Liver (tissue), 9 donors: ENCODE results near the gene KLF11. TPM values are rescaled to one million over a fixed set of nuclear protein-coding genes. Genes with fewer than 3 reads are reported as not detected.

ENCODE experiments used
- DNase-seq: peaks from one replicate; pipeline ENCODE4 v3.0.0-alpha.2; 2017; ENCODE audit warnings: low spot score
- H3K27ac ChIP-seq, 2 donors: one replicate each; pipeline ENCODE4 v1.7.0; 2013; ENCODE audit warnings: inconsistent platforms in 2 of 2, low read length in 2 of 2, control low read depth in 1 of 2, low read depth in 1 of 2, mild to moderate bottlenecking in 1 of 2
- H3K27me3 ChIP-seq, 4 donors: one replicate each; pipeline versions ENCODE4 v1.6.1 to v1.7.0; 2013; ENCODE audit warnings: low read length in 3 of 4, inconsistent platforms in 1 of 4, mild to moderate bottlenecking in 1 of 4, moderate library complexity in 1 of 4; ENCODE audit not compliant: control insufficient read depth in 4 of 4, insufficient read depth in 4 of 4
- H3K36me3 ChIP-seq, 4 donors: one replicate each; pipeline versions ENCODE4 v1.6.1 to v1.7.0; 2013; ENCODE audit warnings: low read length in 3 of 4, mild to moderate bottlenecking in 3 of 4, low read depth in 1 of 4, moderate library complexity in 1 of 4; ENCODE audit not compliant: control insufficient read depth in 4 of 4, insufficient read depth in 3 of 4
- H3K4me1 ChIP-seq, 4 donors: one replicate each; pipeline versions ENCODE4 v1.6.1 to v1.7.0; 2013; ENCODE audit warnings: low read length in 3 of 4, mild to moderate bottlenecking in 3 of 4, moderate library complexity in 1 of 4; ENCODE audit not compliant: control insufficient read depth in 4 of 4, insufficient read depth in 4 of 4
- H3K4me3 ChIP-seq, 3 donors: one replicate each; pipeline versions ENCODE4 v1.6.1 to v1.7.0; 2013; ENCODE audit warnings: low read length in 3 of 3, control low read depth in 1 of 3, low read depth in 1 of 3, mild to moderate bottlenecking in 1 of 3
- H3K9ac ChIP-seq, 2 donors: one replicate each; pipeline ENCODE4 v1.7.0; 2013; ENCODE audit warnings: low read length in 2 of 2, mild to moderate bottlenecking in 2 of 2, moderate library complexity in 2 of 2, control low read depth in 1 of 2, low read depth in 1 of 2
- H3K9me3 ChIP-seq, 4 donors: one replicate each; pipeline versions ENCODE4 v1.6.1 to v1.7.0; 2013; ENCODE audit warnings: low read length in 3 of 4; ENCODE audit not compliant: control insufficient read depth in 4 of 4
- EGR1 ChIP-seq, 2 donors: IDR thresholded peaks; 2 replicates each; pipeline ENCODE4 v1.6.1; 2016 to 2018; ENCODE audit warnings: antibody characterized with exemption in 2 of 2, low read depth in 2 of 2
- FOXA1 ChIP-seq: IDR thresholded peaks from 2 replicates; pipeline ENCODE4 v1.6.1; 2016; ENCODE audit warnings: antibody characterized with exemption
- FOXA2 ChIP-seq: IDR thresholded peaks from 2 replicates; pipeline ENCODE4 v1.6.1; 2016; ENCODE audit warnings: antibody characterized with exemption
- GABPA ChIP-seq, 2 donors: IDR thresholded peaks in 1 of 2; conservative IDR thresholded peaks in 1 of 2; 2 replicates each; pipeline ENCODE4 v1.6.1; 2016; ENCODE audit warnings: antibody characterized with exemption in 2 of 2, mild to moderate bottlenecking in 1 of 2, moderate library complexity in 1 of 2
- HNF4A ChIP-seq, 2 donors: conservative IDR thresholded peaks; 2 replicates each; pipeline ENCODE4 v1.6.1; 2016; ENCODE audit warnings: antibody characterized with exemption in 2 of 2, mild to moderate bottlenecking in 2 of 2
- HNF4G ChIP-seq: IDR thresholded peaks from 2 replicates; pipeline ENCODE4 v1.6.1; 2016; ENCODE audit warnings: antibody characterized with exemption
- JUND ChIP-seq, 2 donors: IDR thresholded peaks; 2 replicates each; pipeline ENCODE4 v1.6.1; 2016; ENCODE audit warnings: antibody characterized with exemption in 2 of 2
- NR2F2 ChIP-seq: IDR thresholded peaks from 2 replicates; pipeline ENCODE4 v1.6.1; 2016; ENCODE audit warnings: antibody characterized with exemption
- RXRA ChIP-seq, 2 donors: IDR thresholded peaks; 2 replicates each; pipeline ENCODE4 v1.6.1; 2017 to 2018; ENCODE audit warnings: antibody characterized with exemption in 2 of 2, mild to moderate bottlenecking in 1 of 2
- TAF1 ChIP-seq: conservative IDR thresholded peaks from 2 replicates; pipeline ENCODE4 v1.6.1; 2016; ENCODE audit warnings: antibody characterized with exemption, mild to moderate bottlenecking
- YY1 ChIP-seq: IDR thresholded peaks from 2 replicates; pipeline ENCODE4 v1.6.1; 2016; ENCODE audit warnings: antibody characterized with exemption, mild to moderate bottlenecking
- WGBS: extraction: QIAGEN DNeasy Blood & Tissue Kit; methylation state at CpG from one replicate; pipeline ENCODE4 v1.1.7; 2013; 5-methylcytosine and 5-hydroxymethylcytosine counted together
- polyA plus RNA-seq, 2 donors: library from polyadenylated mRNA; stranded (reverse) in 1 of 2; unstranded in 1 of 2; fragments of 200-250 nt in 1 of 2; fragments of >200 nt in 1 of 2; fragmentation: Nextera tagmentation in 1 of 2; extraction: Ambion mirVana in 1 of 2; gene quantifications; one replicate each; pipeline versions ENCODE4 v1.2.1 to v1.2.3, GENCODE V29; 2013 to 2015
- total RNA-seq, 2 donors: library from RNA; depleted of rRNA; stranded (reverse); fragments of >200 nt; gene quantifications; one replicate each; pipeline ENCODE4 v1.2.3, GENCODE V29; 2014
- TF ChIP-seq, protein P1 (sequence below): fragments of 150-350 bp; IDR thresholded peaks from 2 replicates; pipeline ENCODE4 v1.5.1; 2017; ENCODE audit warnings: improper control_type of control experiment, low read depth, low read length; ENCODE audit not compliant: missing input control
- TF ChIP-seq, protein P2 (sequence below): IDR thresholded peaks from 2 replicates; pipeline ENCODE4 v1.6.1; 2016; ENCODE audit warnings: antibody characterized with exemption
- donor health status: healthy.
- donor health status: healthy.
- donor health status: healthy.
- donor health status: healthy.
- donor health status: healthy.

The KLF11 gene
- total and polyA plus RNA-seq, 4 donors: 10.5 to 43.0 (median 14.5) TPM

DNA sequence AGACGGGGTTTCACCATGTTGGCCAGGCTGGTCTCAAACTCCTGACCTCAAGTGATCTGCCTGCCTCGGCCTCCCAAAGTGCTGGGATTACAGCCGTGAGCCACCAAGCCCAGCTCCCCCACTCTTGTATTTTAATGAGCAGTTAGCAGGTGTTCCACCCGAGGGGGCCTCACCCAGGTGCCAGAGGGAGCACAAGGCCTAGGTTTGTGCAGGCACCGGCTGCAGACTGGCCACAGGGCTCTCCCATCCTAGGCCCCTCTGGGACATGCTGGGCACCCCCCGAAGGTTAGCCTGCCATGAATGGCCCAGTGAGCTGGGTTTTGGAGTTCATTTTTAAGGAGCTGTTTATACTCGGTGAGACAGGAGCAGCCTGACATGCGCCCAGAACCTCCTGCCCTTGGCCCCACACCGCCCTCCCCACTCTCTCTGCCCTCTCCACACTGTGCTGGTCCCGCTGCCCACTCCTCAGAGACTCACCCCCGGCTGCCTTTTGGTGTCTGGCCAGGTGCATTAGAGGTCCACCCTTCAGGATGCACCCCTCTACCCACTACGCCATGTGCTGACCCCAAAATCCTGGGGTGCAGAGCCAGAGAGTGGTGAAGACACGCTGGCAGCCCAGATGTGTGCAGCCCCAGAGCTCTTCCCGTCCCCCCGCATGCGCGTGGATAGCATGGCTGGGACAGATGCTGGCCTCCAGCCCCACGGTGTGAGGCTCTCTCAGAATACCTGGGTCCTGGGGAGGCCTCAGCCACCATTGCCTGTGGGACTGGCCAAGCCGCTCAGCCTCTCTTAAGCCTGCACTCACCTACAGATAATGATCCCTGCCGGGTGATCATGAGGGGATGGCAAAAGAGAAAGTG is 11.2 kb upstream of the KLF11 start:
- H3K4me3 ChIP-seq: no peak overlapping the region
- no peaks in the 10 kb centered on the region for H3K36me3 ChIP-seq
- WGBS: 95% methylated on average over 20 of the region's 20 CpGs
- no peak overlapping the region for H3K9ac ChIP-seq
- TF ChIP-seq, protein P1, sequence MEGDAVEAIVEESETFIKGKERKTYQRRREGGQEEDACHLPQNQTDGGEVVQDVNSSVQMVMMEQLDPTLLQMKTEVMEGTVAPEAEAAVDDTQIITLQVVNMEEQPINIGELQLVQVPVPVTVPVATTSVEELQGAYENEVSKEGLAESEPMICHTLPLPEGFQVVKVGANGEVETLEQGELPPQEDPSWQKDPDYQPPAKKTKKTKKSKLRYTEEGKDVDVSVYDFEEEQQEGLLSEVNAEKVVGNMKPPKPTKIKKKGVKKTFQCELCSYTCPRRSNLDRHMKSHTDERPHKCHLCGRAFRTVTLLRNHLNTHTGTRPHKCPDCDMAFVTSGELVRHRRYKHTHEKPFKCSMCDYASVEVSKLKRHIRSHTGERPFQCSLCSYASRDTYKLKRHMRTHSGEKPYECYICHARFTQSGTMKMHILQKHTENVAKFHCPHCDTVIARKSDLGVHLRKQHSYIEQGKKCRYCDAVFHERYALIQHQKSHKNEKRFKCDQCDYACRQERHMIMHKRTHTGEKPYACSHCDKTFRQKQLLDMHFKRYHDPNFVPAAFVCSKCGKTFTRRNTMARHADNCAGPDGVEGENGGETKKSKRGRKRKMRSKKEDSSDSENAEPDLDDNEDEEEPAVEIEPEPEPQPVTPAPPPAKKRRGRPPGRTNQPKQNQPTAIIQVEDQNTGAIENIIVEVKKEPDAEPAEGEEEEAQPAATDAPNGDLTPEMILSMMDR: no peak
- TF ChIP-seq FOXA1 (no peak), FOXA2 (no peak), NR2F2 (no peak), TAF1 (no peak), EGR1 (IDR thresholded peaks at IDR 0.05; ENCODE audit: low read depth in 2 of 2) (no peak), RXRA (IDR thresholded peaks at IDR 0.05) (no peak)
- no peak overlapping the region for H3K27ac ChIP-seq
- DNase-seq: no peak
- no peaks in the 10 kb centered on the region for H3K9me3 ChIP-seq
- peaks cover 5 to 25% (median 19%) of the 10 kb centered on the region in 4 donors for H3K4me1 ChIP-seq
- H3K27me3 ChIP-seq: no peaks in the 10 kb centered on the region

DNA sequence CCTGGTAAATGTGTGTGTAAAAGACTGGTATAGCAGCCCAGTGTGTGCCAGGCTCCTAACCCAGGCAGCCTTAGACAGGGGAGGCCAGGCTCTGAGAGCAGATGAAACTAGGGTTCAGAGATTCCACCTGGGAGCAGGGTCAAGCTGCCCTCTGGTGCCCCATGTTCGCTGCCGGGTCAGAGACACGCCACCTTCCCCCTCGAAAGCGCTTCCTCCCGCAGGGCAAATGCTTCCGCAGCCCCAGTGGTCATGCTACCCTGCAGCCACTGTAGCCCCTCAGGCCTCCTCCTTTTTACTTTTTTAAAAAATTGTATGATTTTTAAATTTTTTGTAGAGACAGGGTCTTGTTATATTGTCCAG is 10.6 kb upstream of the KLF11 start:
- Histone ChIP-seq H3K9me3 (no peaks in the 10 kb centered on the region), H3K9ac (no peak overlapping the region), H3K36me3 (no peaks in the 10 kb centered on the region), H3K27ac (no peak overlapping the region), H3K27me3 (no peaks in the 10 kb centered on the region), H3K4me1 (peaks cover 7 to 25% (median 21%) of the 10 kb centered on the region in 4 donors), H3K4me3 (no peak overlapping the region)
- no peak for DNase-seq
- WGBS: over 99% methylated on average over 7 of the region's 7 CpGs
- TF ChIP-seq HNF4G (no peak), RXRA (IDR thresholded peaks at IDR 0.05) (no peak), YY1 (no peak), HNF4A (conservative IDR thresholded peaks at IDR 0.05) (no peak), GABPA (IDR thresholded peaks at IDR 0.05 in 1 of 2, conservative IDR thresholded peaks at IDR 0.05 in 1 of 2) (no peak), JUND (IDR thresholded peaks at IDR 0.05) (no peak)
- TF ChIP-seq, protein P1: no peak
- TF ChIP-seq, protein P2, sequence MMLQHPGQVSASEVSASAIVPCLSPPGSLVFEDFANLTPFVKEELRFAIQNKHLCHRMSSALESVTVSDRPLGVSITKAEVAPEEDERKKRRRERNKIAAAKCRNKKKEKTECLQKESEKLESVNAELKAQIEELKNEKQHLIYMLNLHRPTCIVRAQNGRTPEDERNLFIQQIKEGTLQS: no peak
